Stimulated activated CD8-positive, alpha-beta memory T cell treated with anti-CD3 and anti-CD28 coated beads, Interleukin-12 subunit alpha, Interleukin-12 subunit beta, amount 100 ng/mL, for 4 hours (primary cell): ENCODE measurements around the gene WDFY1.
"Not testable (repeated sequence)": the region's sequence is repeated elsewhere in the genome, so short reads cannot be mapped to it uniquely, and the experiment has no call there.

Experiments used
- DNase-seq: peaks from one replicate; pipeline ENCODE4 v3.0.0-alpha.2; 2020; ENCODE audit warnings: low read depth

The WDFY1 gene

DNA sequence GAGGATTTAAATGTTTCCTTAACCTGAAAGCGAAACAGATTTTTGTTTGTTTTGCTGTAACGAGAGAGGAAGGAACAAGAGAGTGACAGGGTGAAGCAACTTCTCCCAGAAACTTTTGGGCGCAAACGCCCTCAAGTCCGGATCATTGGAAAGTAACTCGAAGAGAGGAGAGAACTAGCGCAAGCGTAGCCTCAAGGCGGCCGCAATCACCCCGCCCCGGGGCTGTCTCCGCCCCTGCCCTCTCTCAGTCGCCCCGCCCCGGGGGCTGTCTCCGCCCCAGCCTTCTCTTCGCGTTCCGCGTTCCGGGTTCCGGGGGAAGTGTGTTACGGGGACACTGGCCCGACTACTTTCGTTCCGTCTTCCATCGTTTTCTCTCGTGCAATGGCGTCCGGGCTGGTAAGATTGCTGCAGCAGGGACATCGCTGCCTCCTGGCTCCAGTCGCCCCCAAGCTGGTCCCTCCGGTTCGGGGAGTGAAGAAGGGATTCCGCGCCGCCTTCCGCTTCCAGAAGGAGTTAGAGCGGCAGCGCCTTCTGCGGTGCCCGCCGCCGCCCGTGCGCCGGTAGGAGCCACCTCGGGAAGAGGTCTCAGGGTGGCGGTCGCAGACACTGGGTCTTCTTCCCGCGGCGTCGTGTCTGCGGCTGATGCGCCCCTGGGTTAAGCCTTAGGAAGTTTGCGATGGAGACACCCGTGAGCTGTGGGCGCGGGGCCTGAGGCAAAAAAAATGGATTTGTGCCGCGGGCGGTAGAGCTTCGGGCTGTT is 12.1 kb upstream of the WDFY1 start, which contains the start of gene MRPL44:
TSS of gene MRPL44 (plus strand) at position 372 of the 760 bp plus-strand sequence. CDS start at position 382, 10 bp downstream.
- peak; percentile 96 for DNase-seq

DNA sequence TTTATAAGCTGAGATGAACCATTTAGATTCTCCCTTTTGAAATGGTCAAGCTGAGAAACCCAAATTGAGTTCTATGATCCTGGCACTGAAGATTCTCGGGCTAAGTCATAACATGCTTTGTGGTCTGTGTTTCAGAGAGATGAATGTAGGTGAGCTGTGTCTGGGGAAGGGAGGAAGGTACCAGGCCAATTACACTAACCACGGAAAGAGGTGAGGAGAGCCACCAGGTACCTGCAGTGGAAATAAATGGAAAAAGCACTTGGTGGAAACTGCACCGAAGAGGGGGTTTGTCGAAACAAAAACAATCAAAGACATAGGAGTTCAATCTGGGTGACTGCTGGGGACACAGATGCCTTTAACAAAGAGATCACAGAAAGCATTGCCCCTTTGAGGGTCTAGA is 11.2 kb upstream of the WDFY1 start:
- no peak for DNase-seq

DNA sequence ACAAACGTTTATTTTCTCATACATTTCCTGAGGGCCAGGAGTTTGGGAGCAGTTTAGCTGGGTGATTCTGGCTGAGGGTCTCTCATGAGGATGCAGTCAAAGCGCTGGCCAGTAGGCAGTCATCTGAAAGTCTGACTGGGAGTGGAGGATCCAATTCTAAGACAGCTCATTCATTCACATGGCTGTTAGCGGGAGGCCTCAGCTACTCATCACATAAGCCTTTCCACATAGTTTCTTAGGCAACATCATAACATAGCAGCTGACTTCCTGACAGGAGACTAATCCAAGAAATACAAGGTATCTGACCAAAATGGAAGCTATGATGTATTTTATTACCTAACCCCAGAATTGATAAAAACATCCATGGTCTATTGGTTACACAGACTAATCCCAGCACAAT is 9.3 kb upstream of the WDFY1 start:
- DNase-seq: no peak

DNA sequence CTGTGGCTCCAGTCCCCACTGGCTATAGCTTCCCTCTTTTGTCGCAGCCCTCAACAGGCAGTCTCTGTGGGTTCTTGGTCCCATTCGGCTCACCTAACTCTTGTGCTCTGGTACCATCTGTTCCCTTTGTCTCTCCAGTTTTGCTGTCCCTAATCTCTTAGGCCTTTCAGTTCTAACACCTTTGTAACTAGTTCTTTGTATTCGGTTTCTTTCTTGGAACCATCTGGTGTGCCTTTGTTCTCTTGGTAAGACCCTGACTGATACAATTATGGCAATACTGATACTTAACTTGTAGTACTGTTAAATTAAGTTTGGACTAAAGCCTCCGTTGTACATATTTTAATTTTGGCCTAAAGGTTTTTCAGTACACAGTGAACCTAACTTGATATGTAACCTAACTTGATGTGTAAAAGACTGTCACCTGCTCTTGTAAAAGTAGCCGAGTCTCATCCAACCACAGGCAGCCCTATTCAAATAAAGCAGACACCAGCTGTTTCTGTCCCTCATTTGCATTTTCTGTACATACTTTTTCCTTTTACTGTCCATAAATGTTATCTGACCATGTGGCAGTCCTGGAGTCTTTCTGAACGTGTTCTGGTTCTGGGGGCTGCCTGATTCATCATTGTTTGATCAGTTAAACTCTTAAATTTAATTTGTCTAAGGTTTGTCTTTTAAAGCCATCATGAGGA is 7.3 kb upstream of the WDFY1 start:
- no peak for DNase-seq

DNA sequence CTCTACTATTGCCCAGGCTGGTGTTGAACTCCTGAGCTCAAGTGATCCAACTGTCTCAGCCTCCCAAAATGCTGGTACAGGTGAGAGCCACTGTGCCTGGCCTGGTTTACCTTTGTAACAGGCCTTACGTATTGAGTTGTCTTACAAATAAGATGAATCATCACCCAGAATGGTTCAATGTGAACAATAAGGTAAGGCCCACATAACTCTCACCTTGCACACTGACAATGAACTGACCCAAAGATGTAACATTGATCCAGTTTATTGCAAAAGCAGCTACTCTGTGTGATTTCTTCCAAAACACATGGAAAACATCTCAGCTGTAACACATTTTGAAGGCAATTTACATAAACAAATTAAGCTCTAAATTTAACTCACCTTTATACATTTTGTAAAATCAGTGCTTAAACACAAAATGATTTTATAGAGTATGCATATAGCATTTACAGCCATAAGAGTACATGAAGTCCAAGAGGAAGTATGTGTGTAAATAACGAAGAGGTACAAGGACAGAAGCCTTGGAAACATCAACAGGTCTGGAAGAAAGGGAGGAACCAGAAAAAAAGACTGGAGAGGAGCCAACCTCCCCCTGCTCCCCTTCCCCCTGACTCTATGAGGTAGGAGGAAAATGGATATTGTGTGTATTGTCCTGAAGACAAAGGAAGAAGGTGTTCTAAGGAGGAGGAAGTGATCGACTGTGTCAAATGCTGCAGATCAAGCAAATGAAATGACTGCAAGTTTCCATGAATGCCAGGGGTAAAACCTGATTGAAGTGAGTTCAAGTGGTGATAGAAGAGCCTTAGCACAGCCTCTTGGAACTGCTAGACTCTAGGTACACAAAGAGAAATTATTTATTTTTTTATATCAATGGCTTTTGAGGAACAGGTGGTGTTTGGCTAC is 5.6 kb upstream of the WDFY1 start:
- no peak for DNase-seq

DNA sequence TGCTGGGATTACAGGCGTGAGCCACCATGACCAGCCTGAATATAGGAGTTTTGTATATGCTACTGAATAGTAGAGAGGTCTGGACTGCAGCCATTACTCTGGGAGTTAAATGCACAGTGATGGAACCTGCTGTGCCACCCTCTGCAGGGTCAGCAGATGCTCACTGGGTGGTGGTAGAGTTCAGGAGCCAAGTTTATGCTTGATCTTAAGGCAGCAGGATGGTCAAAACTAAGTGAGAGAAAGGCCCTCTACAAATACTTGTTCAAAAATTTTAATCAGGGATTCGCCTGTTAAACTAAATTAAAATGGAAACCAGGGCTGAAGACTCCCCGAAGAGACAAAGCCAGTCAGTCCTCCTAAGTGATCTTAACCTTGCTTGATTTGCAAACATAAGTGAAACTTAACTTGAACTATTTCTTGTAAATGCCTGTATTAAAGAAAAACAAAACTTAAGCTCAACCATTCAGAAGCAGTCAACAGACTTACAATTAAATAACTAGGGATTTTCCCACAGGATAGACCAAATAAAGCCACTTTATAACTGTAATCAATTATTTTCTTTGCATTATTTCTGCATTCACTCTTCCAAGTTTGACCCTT is 4.2 kb upstream of the WDFY1 start:
- DNase-seq: no peak

DNA sequence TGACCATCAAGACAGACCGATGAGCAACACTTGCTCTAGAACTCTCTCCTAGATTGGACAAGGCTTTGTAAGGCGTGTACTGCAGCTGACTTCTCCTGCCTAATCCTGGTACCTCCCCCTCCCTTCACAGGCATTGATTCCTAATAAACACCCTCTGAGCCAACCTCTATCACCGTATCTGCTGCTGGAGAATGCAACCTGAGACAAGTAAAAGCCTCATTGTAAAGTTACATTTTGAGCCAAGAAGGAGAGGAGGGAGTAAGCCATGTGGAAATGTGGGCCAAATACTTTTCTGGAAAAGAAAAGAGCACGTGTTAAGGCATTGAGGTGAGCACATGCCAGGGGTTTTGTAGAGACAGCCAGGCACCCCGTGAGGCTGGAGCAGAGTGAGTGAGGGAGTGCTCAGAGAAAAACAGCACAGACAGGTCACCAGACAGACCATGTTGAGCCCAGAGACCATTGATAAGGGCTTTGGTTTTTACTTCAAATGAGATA is 2.6 kb upstream of the WDFY1 start:
- no peak for DNase-seq

DNA sequence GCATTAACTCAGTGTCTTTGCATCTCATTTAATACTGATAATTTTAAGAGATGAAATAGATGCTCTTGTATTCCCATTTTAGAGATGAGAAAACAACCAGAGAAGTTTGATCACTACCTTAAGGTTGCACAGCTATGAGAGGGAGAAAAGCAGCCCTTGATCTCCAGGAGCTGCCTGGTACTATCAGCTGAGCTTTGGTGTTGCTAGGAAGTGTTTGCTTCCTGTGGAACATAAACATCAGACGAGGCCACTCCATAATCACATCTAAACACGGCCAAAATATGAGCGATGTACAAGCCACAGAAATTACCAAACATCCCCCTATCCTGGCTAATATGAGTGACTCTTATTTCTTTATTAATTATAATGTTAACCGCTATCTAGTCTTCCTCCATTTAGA is 620 bp upstream of the WDFY1 start:
- no peak for DNase-seq

DNA sequence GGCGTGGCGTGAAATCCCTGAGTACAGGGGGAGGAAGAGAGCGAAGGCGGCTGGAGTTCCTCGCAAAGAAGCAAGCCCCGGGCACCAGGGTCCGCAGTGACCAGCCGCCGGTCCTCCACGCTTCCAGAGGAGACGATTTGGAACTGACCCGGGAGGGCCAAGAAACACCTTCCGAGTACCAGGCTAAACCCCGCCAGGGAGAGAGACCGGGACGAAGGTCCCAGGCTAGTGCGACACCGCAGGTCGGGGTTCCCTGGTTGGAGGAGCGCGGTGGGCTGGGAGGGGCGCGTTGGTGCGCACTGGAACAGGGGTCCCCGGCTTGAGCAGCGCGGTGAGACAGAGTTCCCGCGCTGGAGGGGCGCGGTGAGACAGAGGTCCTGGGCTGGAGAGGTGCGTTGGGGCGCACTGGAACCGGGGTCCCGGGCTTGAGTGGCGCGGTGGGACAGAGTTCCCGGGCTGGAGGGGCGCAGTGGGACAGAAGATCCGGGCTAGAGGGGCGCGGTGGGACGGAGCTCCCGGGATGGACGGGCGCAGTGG is 901 bp downstream of the WDFY1 start:
- DNase-seq: no peak

DNA sequence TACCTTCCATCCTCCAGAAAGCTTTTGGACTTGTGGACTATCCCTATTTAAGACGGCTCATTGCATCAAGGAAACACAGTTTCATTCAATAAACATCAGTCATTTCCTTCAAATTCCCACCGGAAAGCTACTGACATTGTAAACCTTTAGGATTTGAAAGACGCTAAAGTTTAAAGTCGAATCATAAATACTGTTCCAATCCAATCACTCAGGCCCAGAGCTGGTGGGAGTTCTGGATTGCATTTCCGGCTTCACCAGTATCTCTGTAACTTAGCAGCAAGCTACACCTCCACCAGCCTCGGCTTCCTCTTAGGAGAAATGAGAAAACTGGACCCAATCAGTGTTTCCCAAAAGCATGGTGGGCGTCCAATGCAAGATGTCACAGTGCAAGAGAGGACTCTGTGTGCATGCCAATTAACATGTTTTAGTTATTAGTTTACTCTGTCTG is 1.6 kb downstream of the WDFY1 start:
- DNase-seq: no peak

DNA sequence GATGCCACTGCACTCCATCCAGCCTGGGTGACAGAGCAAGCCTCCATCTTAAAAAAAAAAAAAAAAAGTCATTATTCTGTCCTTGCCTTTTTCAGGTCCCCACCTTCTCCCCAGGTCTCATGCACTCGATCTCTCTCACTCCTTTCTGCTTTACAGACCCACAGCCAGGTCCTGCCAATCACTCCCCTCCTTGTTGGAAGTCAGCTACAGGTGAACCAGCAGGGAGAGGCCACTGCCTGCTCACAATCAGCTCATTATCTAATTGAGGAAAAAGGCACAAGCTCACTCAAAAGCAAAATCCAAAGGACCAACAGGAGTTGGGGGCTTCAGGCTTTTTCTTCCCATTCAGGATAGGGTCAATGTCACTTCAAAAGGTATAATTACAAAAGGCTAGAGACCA is 2.0 kb downstream of the WDFY1 start:
- no peak for DNase-seq

DNA sequence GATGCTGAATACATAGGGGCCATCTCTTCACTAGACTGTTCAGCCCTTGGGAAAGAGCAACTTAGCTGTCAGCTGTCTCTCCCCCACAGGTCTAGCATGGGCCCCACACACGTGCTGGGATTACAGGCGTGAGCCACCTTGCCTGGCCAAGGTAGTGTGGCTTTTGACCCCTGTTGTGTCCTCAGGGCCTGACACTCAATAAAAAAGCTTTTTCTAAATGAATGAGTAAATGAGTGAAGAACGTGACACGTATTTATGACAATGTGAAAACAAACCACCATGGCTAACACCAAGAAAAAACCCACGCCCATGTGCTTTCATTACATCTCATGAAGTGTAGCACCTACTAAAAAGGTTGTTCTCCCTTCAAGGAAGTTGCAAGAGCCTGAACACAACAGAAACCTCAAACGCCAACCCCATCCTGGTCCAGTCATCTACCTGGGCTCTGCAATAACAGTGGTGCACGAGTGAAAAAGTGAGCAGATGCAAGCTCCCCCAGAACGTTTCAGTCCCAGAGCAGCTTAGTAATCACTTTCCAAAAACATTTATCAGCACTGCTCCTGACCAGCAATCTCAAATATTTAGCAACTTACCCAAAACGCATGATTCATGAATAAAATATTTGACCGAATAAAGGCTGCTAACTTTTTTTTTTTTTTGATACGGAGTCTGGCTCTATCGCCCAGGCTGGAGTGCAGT is 3.4 kb downstream of the WDFY1 start:
- DNase-seq: peak; percentile 29

DNA sequence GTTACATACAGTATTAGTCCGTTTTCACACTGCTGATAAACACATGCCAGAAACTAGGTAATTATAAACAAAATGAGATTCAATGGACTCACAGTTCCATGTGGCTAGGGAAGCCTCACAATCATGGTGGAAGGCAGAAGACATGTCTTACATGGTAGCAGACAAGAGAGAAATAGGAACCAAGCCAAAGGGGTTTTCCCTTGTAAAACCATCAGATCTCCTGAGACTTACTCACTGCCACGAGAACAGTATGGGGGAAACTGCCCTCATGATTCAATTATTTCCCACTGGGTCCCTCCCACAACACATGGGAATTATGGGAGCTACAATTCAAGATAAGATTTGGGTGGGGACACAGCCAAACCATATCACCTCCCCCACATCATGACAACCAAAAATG is 5.7 kb downstream of the WDFY1 start:
- DNase-seq: not testable (repeated sequence)

DNA sequence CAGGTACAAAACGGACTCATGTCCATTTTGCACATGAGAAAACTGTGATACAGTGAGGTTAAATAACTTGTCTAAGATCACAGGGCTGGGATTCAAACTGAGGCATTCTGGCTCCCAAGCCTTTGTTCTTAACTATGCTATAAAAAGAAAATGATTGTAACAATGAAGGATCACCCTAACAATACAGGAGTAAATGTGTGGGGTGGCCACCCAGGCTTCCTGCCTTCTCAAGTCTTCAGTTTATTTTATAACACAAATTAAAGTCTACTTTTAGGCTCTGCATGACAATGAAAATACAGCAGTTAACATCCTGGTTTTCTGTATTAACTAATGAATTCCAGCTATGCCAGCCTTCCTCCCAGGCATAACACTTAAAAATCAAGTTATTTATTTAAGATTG is 7.6 kb downstream of the WDFY1 start:
- DNase-seq: no peak

DNA sequence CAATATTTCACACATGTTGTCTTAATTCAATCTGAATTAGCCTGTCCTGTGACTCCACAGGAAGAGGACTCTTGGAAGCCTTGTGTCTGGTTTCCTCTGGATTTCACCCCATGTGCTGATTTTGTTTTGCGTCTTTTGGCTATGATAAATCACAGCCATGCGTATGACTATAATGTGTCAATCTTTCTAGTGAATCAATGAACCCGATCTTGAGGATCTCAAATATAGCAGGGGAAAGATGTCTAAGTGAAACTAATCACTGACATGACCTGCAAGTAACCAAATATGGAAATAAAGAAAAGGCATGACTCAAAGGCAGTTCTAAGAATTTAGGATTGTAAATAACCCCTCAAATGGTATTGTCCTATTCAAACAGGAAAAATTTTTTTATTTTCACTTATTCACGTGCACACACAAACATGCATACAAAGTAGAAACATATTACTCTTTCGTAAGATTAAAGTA is 8.2 kb downstream of the WDFY1 start:
- DNase-seq: no peak

DNA sequence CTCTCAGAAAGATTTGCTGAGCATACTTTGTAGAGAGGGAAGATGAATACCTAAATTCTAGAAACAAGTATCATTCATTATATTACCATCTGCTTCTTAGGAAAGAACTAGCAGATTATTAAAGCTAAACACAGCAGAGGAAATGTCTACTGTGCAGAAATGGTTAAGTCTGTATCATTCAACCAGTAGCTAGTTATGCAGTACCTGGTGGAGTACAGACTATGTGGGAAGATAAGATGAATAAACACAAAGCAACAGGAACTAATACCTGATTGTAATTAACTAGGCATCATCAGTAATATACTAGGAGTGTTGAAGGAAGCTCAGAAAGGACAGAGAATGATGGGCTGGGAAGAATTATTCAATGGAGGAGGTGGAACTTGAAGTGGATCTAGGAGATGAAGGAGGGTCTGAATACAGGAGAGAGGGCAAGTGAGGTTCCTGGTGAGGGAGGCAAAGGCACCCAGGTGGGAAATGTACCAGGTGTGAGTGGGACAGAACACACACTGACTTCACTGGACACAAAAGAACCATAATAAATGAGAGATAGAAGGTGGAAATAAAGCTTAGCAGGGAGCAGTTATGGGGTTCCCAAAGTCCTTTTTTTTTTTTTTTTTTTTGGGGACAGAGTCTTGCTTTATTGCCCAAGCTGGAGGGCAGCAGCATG is 9.5 kb downstream of the WDFY1 start:
- no peak for DNase-seq

DNA sequence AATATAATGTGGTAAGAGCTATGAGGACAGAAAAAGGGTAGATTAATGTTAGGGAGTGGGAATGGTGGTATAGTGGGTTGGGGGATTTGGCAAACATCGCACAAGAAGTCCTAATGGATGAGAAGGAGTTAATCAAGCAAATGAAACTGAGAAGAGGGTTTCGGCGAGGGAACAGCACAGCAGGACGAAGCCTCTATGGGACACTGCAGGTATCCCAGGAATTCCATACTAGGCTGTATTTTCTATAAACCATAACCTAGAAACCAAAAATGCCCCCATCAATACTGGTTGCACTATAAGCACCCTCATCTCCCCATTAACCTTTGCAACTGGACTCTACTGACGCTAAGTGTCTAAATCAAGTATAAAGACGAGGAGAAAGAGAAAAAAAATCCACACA is 10.3 kb downstream of the WDFY1 start:
- DNase-seq: no peak

DNA sequence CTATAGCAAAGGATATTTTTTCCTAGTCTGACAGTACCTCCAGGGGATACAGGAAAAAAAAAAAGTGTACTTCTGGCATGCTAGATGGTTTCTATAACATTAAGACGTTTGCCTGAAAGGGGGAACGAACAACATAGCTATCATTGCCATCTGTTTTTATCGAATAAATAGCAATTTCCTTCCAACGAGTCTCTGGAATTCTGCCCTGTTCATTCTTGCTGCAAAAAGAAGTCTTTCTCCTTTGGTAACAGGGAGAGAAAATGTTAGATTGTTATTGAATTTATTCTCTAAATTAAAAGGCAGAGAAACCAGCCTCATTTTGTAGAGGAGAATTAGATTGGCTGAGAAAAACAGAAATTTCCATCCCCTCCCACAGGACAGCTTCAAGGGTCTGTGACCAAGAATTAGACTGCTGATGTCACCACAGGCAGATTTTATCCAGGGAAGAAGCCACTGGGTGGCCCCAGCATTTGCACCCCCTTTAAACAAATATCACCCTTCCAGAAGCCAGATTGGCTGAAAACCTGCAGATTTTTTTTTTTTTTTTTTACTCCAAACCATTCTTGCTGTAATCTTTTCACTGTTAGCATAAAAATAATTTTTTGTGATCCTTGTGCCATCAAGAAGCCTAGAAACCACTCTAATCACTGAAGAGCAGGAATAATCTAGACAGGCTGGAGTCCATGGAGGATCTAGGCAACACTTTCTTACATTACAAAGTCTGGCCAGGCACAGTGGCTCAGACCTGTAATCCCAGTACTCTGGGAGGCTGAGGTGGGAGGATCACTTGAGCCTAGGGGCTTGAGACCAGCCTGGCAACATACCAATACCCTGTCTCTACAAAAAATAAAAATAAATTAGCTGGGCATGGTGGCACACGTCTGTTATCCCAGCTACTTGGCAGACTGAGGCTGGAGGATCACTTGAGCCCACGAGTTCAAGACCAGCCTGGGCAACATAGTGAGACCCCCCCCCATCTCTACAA is 12.0 kb downstream of the WDFY1 start:
- no peak for DNase-seq
